Heart right ventricle (tissue), 16 donors: ENCODE measurements around the gene TOMT. TPM values are rescaled to one million over a fixed set of nuclear protein-coding genes. Genes with fewer than 3 reads are reported as not detected.

Experiments
- ATAC-seq, 8 donors: fragments of 200-7000 bp; cut with Tn5 transposase; one replicate each; pipeline ENCODE4 v1.9.1; 2020; ENCODE audit warnings: mild to moderate bottlenecking in 8 of 8, moderate library complexity in 8 of 8, moderate number of reproducible peaks in 1 of 8
- DNase-seq, 2 donors: peaks; one replicate each; pipeline ENCODE4 v3.0.0-alpha.2; 2020
- H3K27ac ChIP-seq, 10 donors: fragments of 200-600 bp; sonication (generic) in 2 of 10; one replicate each; pipeline versions ENCODE4 v1.5.0 to v1.8.0; 2020 to 2022; ENCODE audit warnings: mild to moderate bottlenecking in 3 of 10
- H3K27me3 ChIP-seq, 7 donors: fragments of 200-600 bp; one replicate each; pipeline ENCODE4 v1.8.0; 2021 to 2022; ENCODE audit warnings: mild to moderate bottlenecking in 2 of 7
- H3K36me3 ChIP-seq, 9 donors: fragments of 200-600 bp; sonication (generic) in 1 of 9; one replicate each; pipeline versions ENCODE4 v1.5.0 to v1.8.0; 2020 to 2022; ENCODE audit warnings: mild to moderate bottlenecking in 2 of 9
- H3K4me1 ChIP-seq, 9 donors: fragments of 200-600 bp; sonication (generic) in 1 of 9; one replicate each; pipeline versions ENCODE4 v1.5.0 to v1.8.0; 2020 to 2022; ENCODE audit warnings: mild to moderate bottlenecking in 4 of 9
- H3K4me3 ChIP-seq, 10 donors: fragments of 200-600 bp; sonication (generic) in 2 of 10; one replicate each; pipeline versions ENCODE4 v1.5.0 to v1.8.0; 2020 to 2022; ENCODE audit warnings: mild to moderate bottlenecking in 7 of 10, moderate library complexity in 2 of 10
- H3K9me3 ChIP-seq, 11 donors: fragments of 200-600 bp in 10 of 11; sonication (generic) in 2 of 11; one replicate each; pipeline versions ENCODE4 v1.5.0 to v1.8.0; 2013 to 2022; ENCODE audit warnings: mild to moderate bottlenecking in 2 of 11, control low read depth in 1 of 11, moderate library complexity in 1 of 11
- CTCF ChIP-seq, 9 donors: fragments of 200-600 bp; sonication (generic) in 2 of 9; IDR thresholded peaks; one replicate each; pipeline versions ENCODE4 v1.5.0 to v1.8.0; 2021 to 2022; ENCODE audit warnings: antibody characterized with exemption in 9 of 9, mild to moderate bottlenecking in 5 of 9, moderate library complexity in 1 of 9
- intact Hi-C, 10 donors: fragments of 100-400 bp; cut with DNase I; formaldehyde crosslinking; loops; one replicate each; pipeline versions ENCODE4 v1.11.1 to v1.14.2; 2022
- polyA plus RNA-seq, 2 donors: library from polyadenylated mRNA; stranded (reverse); fragments of 200-250 nt; gene quantifications; one replicate each; pipeline ENCODE4 v1.2.3, GENCODE V29; 2013
- total RNA-seq, 10 donors: library from RNA; stranded (reverse); fragmentation: NEBNext Ultra II Directional in 3 of 10; extraction: Animal tissue kit (Norgen Biotek cat#: 25700) in 3 of 10; gene quantifications; one replicate each; pipeline versions ENCODE4 v1.2.1 to v1.2.4, GENCODE V29; 2021 to 2023
- donor health status: Arrhythmogenic right ventricular cardiomyopathy.
- donor health status: ischemic (EF 13 %, LVEDD 7.1; RV severe dilation, severe dysfunction).
- donor health status: healthy with polysubstance abuse.
- donor health status: DM: no; HTN: yes; CAD: no.
- donor health status: DM: no; HTN: no; CAD: no.
- donor health status: ischemic (EF 25% LVEDD 6.9; RV normal size, moderate dysfunction).
- donor health status: ischemic (EF 25% LVEDD 5.7; RV mildly dilated, moderate dysfunction).
- donor health status: healthy.
- donor health status: DM: yes; HTN: yes; CAD: no.
- donor health status: Ischemic cardiomyopathy.
- donor health status: ischemic (EF 35%, LVEDD 5.7; RV mildly dilated, moderate dysfunction).
- donor health status: nonischemic (EF 11% LVEDD 7.7; RV severe dilation, severe dysfunction).
- donor health status: DM: yes; HTN: yes; CAD: no.
- donor health status: PGD.
- donor health status: ischemic (EF 29% LVEDD 5.4; RV normal size, mild dysfunction).
- donor health status: nonischemic (EF 23%, LVEDD 6.1; RV moderate dilation, normal function).

TOMT gene
- total and polyA plus RNA-seq, 12 donors: 0.21 TPM; not detected in 11

DNA sequence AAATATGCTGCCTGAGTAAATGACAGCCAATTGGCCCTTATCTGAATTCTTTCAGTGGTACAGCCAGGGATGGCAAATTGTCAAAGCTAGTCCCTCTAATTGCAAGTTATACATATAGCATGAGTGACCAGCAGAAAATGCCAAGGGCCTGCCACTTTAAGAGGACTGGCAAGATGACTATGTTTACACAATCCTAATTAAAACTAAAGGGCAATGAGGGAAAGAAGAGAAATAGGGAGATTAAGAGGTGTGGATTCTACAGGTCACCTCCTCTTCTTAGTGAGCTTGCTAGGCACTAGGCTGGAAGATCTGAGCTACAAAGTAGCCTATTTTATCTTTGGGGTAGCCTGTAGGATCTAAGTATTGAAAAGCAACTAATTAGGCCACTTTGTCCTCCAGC is 38.9 kb upstream of the TOMT start:
- peaks cover 6 to 59% (median 42%) of the 10 kb centered on the region in 9 donors for H3K4me1 ChIP-seq
- peak overlapping the region in 8 of 10 donors; percentile 5 to 87 (median 45) for H3K27ac ChIP-seq
- no peak overlapping the region for H3K4me3 ChIP-seq
- DNase-seq (no peak), ATAC-seq (no peak)
- intact Hi-C loops: no loop called here
- H3K9me3 ChIP-seq: no peaks in the 10 kb centered on the region
- peaks cover 0 to 55% (median 0%) of the 10 kb centered on the region in 9 donors for H3K36me3 ChIP-seq
- TF ChIP-seq CTCF (IDR thresholded peaks at IDR 0.05): no peak
- H3K27me3 ChIP-seq: no peaks in the 10 kb centered on the region

DNA sequence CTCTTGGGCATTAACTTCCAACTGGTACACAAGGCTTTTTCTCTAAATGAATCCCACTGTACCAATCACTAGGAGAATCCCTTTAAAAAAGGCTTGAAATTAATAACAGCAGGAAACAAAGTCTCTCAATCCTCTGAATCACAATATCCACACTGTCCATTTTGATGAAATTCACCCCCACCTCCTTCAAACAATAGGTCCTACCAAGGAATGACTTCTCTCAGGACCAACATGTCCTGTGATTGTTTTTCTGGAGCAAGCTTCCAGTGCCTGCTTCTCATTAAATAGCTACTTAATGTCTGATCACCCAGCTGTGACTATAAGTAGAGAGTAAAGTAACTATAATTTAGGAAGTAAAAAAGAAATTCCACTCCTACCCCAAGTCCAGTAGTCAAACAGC is 38.5 kb upstream of the TOMT start:
- Histone ChIP-seq H3K4me1 (peaks cover 6 to 63% (median 46%) of the 10 kb centered on the region in 9 donors), H3K9me3 (no peaks in the 10 kb centered on the region), H3K27ac (peak overlapping the region in 7 of 10 donors; percentile 5 to 87 (median 51)), H3K27me3 (no peaks in the 10 kb centered on the region), H3K4me3 (no peak overlapping the region), H3K36me3 (peaks cover 0 to 51% (median 0%) of the 10 kb centered on the region in 9 donors)
- intact Hi-C loops: no loop called here
- ATAC-seq (no peak), DNase-seq (no peak)
- TF ChIP-seq CTCF (IDR thresholded peaks at IDR 0.05): no peak

DNA sequence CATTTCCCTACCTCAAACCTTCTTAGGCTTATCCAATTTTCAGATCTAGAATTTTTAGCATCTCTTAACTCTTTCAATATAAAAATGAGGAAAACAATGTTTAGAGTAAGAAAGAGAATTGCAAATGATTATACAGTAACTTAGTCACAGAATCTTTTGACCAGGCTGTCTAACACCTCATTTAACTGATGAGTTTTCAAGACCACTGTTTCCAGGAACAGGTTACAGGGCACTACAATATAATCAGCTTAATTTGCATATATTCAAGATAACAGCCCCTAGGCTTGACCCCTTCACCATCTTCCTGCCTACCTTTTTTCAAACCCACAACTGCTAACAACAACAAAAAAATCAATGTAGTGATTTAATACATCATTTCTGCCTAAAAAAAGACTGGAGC is 38.0 kb upstream of the TOMT start:
- no peak for TF ChIP-seq CTCF (IDR thresholded peaks at IDR 0.05)
- no peaks in the 10 kb centered on the region for H3K27me3 ChIP-seq
- intact Hi-C loops: no loop called here
- H3K9me3 ChIP-seq: no peaks in the 10 kb centered on the region
- peak overlapping the region in 6 of 10 donors; percentile 5 to 87 (median 54) for H3K27ac ChIP-seq
- no peak for ATAC-seq
- no peak for DNase-seq
- no peak overlapping the region for H3K4me3 ChIP-seq
- peaks cover 6 to 67% (median 48%) of the 10 kb centered on the region in 9 donors for H3K4me1 ChIP-seq
- H3K36me3 ChIP-seq: peaks cover 0 to 47% (median 0%) of the 10 kb centered on the region in 9 donors

- no peaks in the 10 kb centered on the region for H3K9me3 ChIP-seq
- TF ChIP-seq CTCF (IDR thresholded peaks at IDR 0.05): no peak
- H3K27me3 ChIP-seq: no peaks in the 10 kb centered on the region
- ATAC-seq (peak in 4 of 8 donors; percentile 27 to 43 (median 35)), DNase-seq (no peak)
- intact Hi-C loops: no loop called here
- H3K4me1 ChIP-seq: peaks cover 6 to 70% (median 48%) of the 10 kb centered on the region in 9 donors
- peak overlapping the region in 9 of 10 donors; percentile 34 to 87 (median 71) for H3K27ac ChIP-seq
- H3K4me3 ChIP-seq: peak overlapping the region in 1 of 10 donors; percentile 19
- peaks cover 0 to 37% (median 0%) of the 10 kb centered on the region in 9 donors for H3K36me3 ChIP-seq
Observed at GRCh38 chr11:72069200-72069599, 36.5 kb upstream of the TOMT start.
